ENCODE data around the gene BABAM2. TPM values are rescaled to one million over a fixed set of nuclear protein-coding genes. Genes with fewer than 3 reads are reported as not detected.
"Not testable (repeated sequence)": the region's sequence is repeated elsewhere in the genome, so short reads cannot be mapped to it uniquely, and the experiment has no call there.

The BABAM2 gene
- total RNA-seq, 2 experiments from 2014 or later, result 41.9 to 49.7 TPM

DNA sequence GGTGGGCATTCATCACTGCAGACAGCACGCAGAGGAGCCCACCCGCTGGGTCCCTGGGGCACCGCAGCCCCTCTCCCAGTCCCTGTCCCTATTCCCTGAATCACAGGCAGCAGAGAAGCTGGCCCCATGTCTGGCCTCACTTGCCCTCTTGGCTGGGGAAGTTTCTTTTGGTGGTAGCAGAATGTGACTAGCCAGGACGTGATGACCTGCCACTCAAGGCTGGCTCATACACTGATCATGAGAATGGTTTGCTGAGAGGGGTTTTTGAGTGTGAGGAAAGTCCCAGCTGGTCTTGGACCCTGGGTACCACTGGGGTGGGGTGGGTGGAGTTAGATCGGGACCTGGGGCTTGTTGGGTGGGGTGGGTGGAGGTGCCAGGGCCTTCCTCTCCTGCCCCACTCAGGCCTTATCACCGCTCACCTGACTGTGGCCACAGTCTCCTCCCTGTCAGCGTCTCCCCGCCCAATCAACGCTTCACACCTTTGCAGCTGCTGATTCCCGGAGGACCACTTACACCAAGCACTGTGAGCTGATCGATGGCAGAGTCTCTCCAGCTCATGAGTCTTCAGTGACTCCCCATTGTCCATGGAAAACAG, 473.3 kb downstream of the BABAM2 start:
- ChIA-PET POLR2A (no interaction called here), CTCF (interaction anchor here (0.7 to 2.0 kb wide), 3 partner anchors 15 to 450 kb away, joined by 3 to 6 read pairs (median 3); no protein-coding TSS in a partner anchor)

DNA sequence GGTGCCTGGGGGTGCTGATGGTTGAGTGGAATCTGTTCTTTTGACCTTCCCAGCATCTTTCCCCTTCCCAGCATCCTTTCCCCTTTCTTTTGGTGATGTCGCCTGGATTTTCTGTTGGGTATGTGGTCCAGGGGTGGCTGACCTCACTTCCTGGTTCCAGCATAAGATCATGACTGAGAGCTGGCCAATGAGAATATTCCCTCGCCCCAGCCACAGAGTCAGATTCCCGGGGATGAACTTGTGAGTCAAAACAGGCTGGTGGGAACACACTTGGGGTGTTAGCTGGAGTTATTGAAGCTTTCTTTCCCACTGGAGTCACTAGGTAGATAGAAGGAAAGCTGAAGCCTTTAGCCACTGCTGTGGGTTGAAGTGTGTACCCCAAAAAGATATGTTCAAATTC, 474.1 kb downstream of the BABAM2 start:
- POLR2A ChIA-PET, result no interaction called here
- Mint-ChIP-seq H3K4me1 (peaks cover 78% of the 10 kb centered on the region), H3K4me3 (no peak overlapping the region), H3K27ac (peak overlapping the region; percentile 72), H3K9me3 (no peaks in the 10 kb centered on the region), H3K27me3 (no peaks in the 10 kb centered on the region), H3K36me3 (ENCODE audit: low read depth) (no peaks in the 10 kb centered on the region)
- DNase-seq, result no peak
- CTCF ChIA-PET, result interaction anchor here (0.5 to 2.0 kb wide), 4 partner anchors 11 to 85 kb away, joined by 3 to 6 read pairs (median 6); no protein-coding TSS in a partner anchor

More for the DNA sequence above, 473.3 kb downstream of the BABAM2 start:
- no peak for DNase-seq
- H3K9me3 Mint-ChIP-seq, result no peaks in the 10 kb centered on the region
- H3K4me1 Mint-ChIP-seq, result peaks cover 83% of the 10 kb centered on the region
- H3K27ac Mint-ChIP-seq, result peak overlapping the region; percentile 34
- no peaks in the 10 kb centered on the region for H3K36me3 Mint-ChIP-seq (ENCODE audit: low read depth)
- H3K27me3 Mint-ChIP-seq, result no peaks in the 10 kb centered on the region
- H3K4me3 Mint-ChIP-seq, result no peak overlapping the region

DNA sequence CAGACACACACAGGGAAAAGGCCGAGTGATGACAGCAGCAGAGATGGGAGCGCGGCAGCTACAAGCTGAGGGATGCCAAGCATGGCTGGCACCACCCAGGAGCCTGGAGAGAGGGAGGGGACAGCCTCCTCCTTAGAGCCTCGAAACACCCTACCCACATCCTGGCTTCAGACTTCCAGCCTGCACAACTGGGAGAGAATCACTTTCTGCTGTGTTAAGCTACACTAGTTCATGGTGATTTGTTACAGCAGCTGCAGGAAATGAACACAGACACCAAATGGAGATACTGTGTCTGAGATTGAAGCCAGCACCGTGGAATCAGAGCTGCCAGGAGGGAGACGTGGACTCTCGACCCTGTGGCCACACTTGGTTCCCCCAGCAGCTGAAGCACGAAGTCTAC, 474.6 kb downstream of the BABAM2 start:
- POLR2A ChIA-PET, result no interaction called here
- DNase-seq, result peak; percentile 22

DNA sequence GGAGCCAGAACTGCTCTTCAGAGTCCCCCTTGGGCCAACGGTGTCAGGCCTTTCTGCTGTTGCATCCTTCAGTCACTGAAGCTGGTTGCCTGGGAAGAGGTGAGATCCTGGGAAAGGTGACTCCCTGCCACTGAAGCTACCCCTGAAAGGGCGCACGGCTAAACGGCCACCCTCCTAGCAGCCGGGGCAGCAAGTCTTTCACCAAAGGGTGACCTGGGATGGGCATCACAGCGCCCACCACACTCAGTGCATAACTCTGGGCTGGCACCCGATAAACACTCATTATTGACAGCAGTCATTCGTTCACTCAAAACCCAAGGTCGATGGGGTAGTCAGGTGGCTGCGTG, 475.6 kb downstream of the BABAM2 start:
- ChIA-PET CTCF (interaction anchor here (0.8 to 1.1 kb wide), 3 partner anchors 10 to 44 kb away, joined by 3 to 5 read pairs (median 3); no protein-coding TSS in a partner anchor), POLR2A (no interaction called here)
- peak overlapping the region; percentile 84 for H3K27ac Mint-ChIP-seq
- peaks cover 66% of the 10 kb centered on the region for H3K4me1 Mint-ChIP-seq
- peaks cover 3% of the 10 kb centered on the region for H3K27me3 Mint-ChIP-seq
- no peak for DNase-seq
- no peaks in the 10 kb centered on the region for H3K36me3 Mint-ChIP-seq (ENCODE audit: low read depth)
- peak overlapping the region; percentile 48 for H3K4me3 Mint-ChIP-seq
- no peaks in the 10 kb centered on the region for H3K9me3 Mint-ChIP-seq

More for the DNA sequence above, 474.6 kb downstream of the BABAM2 start:
- peak overlapping the region; percentile 72 for H3K27ac Mint-ChIP-seq
- no peaks in the 10 kb centered on the region for H3K27me3 Mint-ChIP-seq
- no peaks in the 10 kb centered on the region for H3K9me3 Mint-ChIP-seq
- H3K36me3 Mint-ChIP-seq (ENCODE audit: low read depth), result no peaks in the 10 kb centered on the region
- H3K4me1 Mint-ChIP-seq, result peaks cover 73% of the 10 kb centered on the region
- CTCF ChIA-PET, result interaction anchor here (0.5 to 2.0 kb wide), 5 partner anchors 11 to 86 kb away, joined by 3 to 6 read pairs (median 5); no protein-coding TSS in a partner anchor
- H3K4me3 Mint-ChIP-seq, result no peak overlapping the region

DNA sequence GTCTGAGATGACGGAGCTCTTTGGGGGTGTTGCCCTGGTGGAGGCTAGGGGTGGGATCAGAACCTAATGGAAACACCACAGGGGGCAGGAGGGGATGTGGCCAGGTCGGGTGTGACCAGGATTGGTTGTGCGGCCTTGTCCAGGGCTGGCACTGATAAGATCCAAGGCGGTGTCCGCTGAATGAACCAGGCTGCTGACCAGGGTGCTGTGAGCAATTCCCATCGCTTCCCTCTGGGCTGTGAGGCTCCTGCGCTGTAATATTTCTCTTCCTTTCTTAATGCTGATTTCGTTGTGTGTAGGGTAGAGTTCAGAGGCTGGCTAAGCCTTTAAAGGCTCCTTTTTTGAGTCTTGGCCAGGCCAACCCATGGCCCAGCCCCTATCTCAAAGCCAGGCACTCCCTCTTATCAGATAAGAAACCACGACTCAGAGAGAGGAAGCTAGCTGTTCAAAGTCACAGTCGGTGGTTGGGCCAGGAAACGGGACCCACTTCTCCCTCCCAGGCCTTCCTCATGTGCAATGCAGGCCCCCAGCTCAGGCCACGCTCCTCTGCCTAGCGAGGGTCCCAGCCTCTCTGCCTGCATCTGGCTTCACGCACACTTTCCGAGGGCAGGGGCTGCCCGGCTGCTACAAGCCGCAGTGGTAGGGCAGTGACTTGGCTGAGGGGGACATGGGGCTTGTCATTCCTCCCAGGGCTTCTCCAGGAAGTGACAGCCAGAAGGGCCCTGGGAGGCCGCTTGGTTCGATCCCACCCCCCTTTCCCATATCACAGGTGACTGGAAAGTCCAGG, 476.2 kb downstream of the BABAM2 start:
- H3K4me1 Mint-ChIP-seq, result peaks cover 62% of the 10 kb centered on the region
- ChIA-PET POLR2A (no interaction called here), CTCF (interaction anchor here (0.7 to 0.9 kb wide), 4 partner anchors 9 to 43 kb away, joined by 3 read pairs; no protein-coding TSS in a partner anchor)
- H3K9me3 Mint-ChIP-seq, result no peaks in the 10 kb centered on the region
- H3K4me3 Mint-ChIP-seq, result peak overlapping the region; percentile 48
- peak; percentile 82 for DNase-seq
- H3K27ac Mint-ChIP-seq, result peak overlapping the region; percentile 84
- H3K36me3 Mint-ChIP-seq (ENCODE audit: low read depth), result no peaks in the 10 kb centered on the region
- H3K27me3 Mint-ChIP-seq, result peaks cover 3% of the 10 kb centered on the region

DNA sequence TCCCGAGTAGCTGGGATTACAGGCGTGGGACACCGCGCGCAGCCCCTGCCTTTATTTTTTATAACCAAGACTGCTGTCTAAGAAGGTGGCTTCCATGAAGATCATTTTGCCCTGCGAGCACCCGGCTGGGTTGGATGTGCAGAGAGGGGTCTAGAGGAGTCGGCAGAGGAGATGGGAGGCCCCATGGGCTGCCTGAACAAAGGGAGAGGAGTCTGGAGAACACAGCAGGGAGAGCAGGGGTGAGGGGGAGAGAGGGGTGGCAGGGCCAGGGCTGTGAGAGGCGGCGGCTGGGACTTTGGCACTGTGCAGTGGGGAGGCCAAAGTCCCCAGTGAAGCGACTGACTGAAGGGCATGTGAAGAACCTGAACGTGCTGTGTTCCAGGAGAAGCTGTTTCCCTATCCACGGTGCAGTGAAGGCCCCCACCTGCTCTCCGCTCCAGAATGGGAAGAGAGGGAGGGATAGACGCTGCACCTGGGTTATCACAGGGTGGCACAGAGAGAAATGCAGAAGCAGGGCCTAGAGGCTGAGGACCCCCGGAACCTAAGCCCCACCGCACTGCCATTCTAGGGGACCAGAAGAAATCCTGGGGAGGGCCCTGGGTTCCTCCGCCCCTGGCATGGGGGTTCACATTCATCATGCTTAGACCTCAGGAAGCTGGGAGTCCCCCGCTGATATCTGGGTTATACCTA, 477.3 kb downstream of the BABAM2 start:
- Mint-ChIP-seq H3K9me3 (no peaks in the 10 kb centered on the region), H3K27me3 (peaks cover 10% of the 10 kb centered on the region), H3K4me3 (no peak overlapping the region), H3K36me3 (ENCODE audit: low read depth) (no peaks in the 10 kb centered on the region), H3K27ac (peak overlapping the region; percentile 84), H3K4me1 (peaks cover 57% of the 10 kb centered on the region)
- CTCF ChIA-PET, result interaction anchor here (2.1 kb wide), 1 partner anchor 11 kb away, joined by 11 read pairs; no protein-coding TSS in a partner anchor
- no peak for DNase-seq
- POLR2A ChIA-PET, result no interaction called here

DNA sequence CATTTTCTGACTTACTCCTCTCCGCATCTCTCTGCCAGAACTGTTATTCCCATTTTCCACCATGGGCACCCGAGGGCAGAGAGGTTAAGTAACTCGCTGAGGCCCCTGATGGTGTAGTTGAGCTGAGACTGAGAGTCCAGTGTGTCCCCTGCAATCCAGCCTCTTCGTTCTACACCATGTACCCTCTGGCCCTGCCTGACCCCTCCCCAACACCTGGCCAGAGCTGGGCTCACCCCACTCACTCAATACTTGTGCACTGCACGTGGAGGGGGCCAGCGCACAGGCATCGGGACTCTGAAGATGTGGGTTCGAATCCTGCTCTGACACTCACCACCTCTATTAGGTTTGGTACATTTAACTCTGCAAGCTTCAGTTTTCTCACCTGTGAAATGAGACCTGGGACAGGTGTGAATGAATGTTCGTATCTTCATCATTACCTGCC, 477.8 kb downstream of the BABAM2 start:
- peaks cover 15% of the 10 kb centered on the region for H3K27me3 Mint-ChIP-seq
- no peak for DNase-seq
- no peaks in the 10 kb centered on the region for H3K36me3 Mint-ChIP-seq (ENCODE audit: low read depth)
- H3K4me1 Mint-ChIP-seq, result peaks cover 53% of the 10 kb centered on the region
- H3K9me3 Mint-ChIP-seq, result no peaks in the 10 kb centered on the region
- ChIA-PET CTCF (interaction anchor here (1.5 to 2.1 kb wide), 2 partner anchors 10 to 18 kb away, joined by 3 to 11 read pairs; no protein-coding TSS in a partner anchor), POLR2A (no interaction called here)
- H3K4me3 Mint-ChIP-seq, result no peak overlapping the region
- H3K27ac Mint-ChIP-seq, result no peak overlapping the region

DNA sequence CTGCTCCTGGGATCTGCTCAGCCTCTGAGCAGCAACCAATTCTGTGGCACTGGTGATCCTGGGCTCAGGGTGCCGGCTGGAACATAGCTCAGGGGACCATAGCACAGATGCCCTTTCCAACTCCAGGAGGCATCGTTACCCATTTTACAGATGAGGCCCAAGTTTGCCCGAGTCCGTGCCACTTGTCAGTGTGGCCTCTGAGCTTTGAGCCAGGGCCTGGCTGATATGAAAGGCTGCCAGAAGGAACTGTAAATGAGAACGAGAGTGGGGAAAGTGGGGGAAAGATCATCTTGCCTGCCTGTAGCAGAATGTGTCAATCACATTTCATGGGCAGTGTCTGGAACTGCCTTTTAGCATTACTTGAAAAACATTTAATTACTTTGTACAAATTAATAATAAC, 478.8 kb downstream of the BABAM2 start:
- H3K4me3 Mint-ChIP-seq, result no peak overlapping the region
- no peaks in the 10 kb centered on the region for H3K36me3 Mint-ChIP-seq (ENCODE audit: low read depth)
- ChIA-PET POLR2A (interaction anchor here (0.8 kb wide), 1 partner anchor 9 kb away, joined by 3 read pairs; no protein-coding TSS in a partner anchor), CTCF (interaction anchor here (0.8 to 2.1 kb wide), 3 partner anchors 9 to 17 kb away, joined by 3 to 11 read pairs (median 3); no protein-coding TSS in a partner anchor)
- peaks cover 20% of the 10 kb centered on the region for H3K27me3 Mint-ChIP-seq
- H3K4me1 Mint-ChIP-seq, result peaks cover 44% of the 10 kb centered on the region
- peak overlapping the region; percentile 82 for H3K27ac Mint-ChIP-seq
- H3K9me3 Mint-ChIP-seq, result no peaks in the 10 kb centered on the region
- no peak for DNase-seq

DNA sequence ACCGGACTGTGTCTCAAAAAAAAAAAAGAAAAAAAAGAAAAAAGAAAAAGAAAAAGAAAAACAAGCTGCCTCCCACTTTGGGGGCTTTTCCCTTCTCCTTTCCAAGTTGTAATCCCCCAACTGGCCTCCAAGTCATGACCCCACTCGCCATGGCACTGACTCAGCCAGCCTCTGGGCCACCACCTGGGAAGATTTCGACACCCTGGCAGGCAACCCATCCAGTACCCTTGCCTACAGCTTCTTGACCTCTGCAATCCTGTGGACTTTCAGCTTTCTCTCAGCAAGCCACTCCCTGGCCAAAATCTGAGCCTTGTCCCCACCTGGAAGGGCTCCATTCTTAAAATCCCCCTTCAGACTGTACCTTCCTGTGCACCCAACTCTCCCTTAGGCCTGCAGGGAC, 479.8 kb downstream of the BABAM2 start:
- Mint-ChIP-seq H3K27me3 (peaks cover 20% of the 10 kb centered on the region), H3K4me1 (peaks cover 34% of the 10 kb centered on the region), H3K36me3 (ENCODE audit: low read depth) (no peaks in the 10 kb centered on the region), H3K27ac (peak overlapping the region; percentile 70), H3K4me3 (no peak overlapping the region), H3K9me3 (no peaks in the 10 kb centered on the region)
- ChIA-PET CTCF (interaction anchor here (0.9 kb wide), 1 partner anchor 76 kb away, joined by 4 read pairs; no protein-coding TSS in a partner anchor), POLR2A (no interaction called here)
- DNase-seq, result no peak

DNA sequence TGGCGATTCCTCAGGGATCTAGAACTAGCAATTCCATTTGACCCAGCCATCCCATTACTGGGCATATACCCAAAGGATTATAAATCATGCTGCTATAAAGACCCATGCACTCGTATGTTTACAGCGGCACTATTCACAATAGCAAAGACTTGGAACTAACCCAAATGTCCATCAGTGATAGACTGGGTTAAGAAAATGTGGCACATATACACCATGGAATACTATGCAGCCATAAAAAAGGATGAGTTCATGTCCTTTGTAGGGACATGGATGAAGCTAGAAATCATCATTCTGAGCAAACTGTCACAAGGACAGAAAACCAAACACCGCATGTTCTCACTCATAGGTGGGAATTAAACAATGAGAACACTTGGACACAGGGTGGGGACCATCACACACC, 481.2 kb downstream of the BABAM2 start:
- H3K4me3 Mint-ChIP-seq; POLR2A ChIA-PET; H3K27ac Mint-ChIP-seq; DNase-seq; H3K36me3 Mint-ChIP-seq (ENCODE audit: low read depth); CTCF ChIA-PET; H3K9me3 Mint-ChIP-seq: not testable (repeated sequence)
- peaks cover 20% of the 10 kb centered on the region for H3K27me3 Mint-ChIP-seq
- H3K4me1 Mint-ChIP-seq, result peaks cover 21% of the 10 kb centered on the region

DNA sequence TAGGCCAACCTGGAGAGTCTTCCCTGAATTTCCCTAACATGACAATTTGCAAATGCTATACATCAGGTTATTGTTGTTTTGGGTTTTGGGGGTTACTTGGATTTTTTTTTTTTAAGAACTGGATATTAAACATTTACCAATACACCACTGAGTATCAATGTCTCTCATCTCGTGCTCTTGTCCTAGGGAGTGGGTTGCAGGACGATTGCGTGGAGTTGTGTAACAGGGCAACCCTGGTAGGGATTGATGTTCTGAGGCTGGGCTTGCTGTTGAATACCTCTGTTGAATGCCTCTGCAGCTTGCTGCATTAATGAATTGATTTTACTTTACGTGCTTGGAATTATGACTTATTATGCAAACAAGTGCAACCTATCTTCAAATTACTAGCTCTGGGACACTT, 483.3 kb downstream of the BABAM2 start:
- ChIA-PET CTCF (interaction anchor here (0.9 kb wide), 2 partner anchors 17 to 20 kb away, joined by 3 to 6 read pairs; no protein-coding TSS in a partner anchor), POLR2A (no interaction called here)

DNA sequence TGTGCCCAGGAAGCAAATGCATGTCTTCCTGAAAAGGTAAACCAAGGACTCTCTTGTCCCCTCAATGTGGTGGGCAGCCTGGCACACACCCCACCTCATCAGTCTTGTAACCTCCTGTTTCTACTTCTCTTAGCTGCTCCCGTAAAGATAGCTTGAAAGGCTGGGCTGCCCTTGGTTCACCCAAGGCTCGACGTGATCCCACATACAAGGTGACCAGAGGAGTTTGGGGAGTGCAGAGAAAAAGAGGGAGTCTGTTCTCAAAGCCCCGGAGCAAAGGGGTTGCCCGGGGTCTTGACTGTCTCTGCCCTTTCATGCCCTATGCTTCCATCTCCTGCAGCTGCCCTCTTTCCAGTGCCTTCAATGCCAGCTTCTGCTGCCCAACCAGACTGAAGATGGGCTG, 483.8 kb downstream of the BABAM2 start:
- CTCF ChIA-PET, result interaction anchor here (0.9 kb wide), 2 partner anchors 18 to 20 kb away, joined by 3 to 6 read pairs; no protein-coding TSS in a partner anchor
- no peak for DNase-seq
- no peak overlapping the region for H3K4me3 Mint-ChIP-seq
- H3K36me3 Mint-ChIP-seq (ENCODE audit: low read depth), result no peaks in the 10 kb centered on the region
- POLR2A ChIA-PET, result no interaction called here
- peaks cover 23% of the 10 kb centered on the region for H3K4me1 Mint-ChIP-seq
- peaks cover 20% of the 10 kb centered on the region for H3K27me3 Mint-ChIP-seq
- no peak overlapping the region for H3K27ac Mint-ChIP-seq
- H3K9me3 Mint-ChIP-seq, result no peaks in the 10 kb centered on the region

More for the DNA sequence above, 483.3 kb downstream of the BABAM2 start:
- Mint-ChIP-seq H3K4me1 (peaks cover 21% of the 10 kb centered on the region), H3K36me3 (ENCODE audit: low read depth) (no peaks in the 10 kb centered on the region), H3K27me3 (peaks cover 20% of the 10 kb centered on the region), H3K4me3 (no peak overlapping the region), H3K27ac (no peak overlapping the region), H3K9me3 (no peaks in the 10 kb centered on the region)
- DNase-seq, result no peak

Data from activated CD4-positive, alpha-beta T cell treated with anti-CD3 and anti-CD28 coated beads, Interleukin-2, amount 10 ng/mL, durations not matched to agents 7 days and 5 days (primary cell).